Left lung (tissue), 10 donors: ENCODE data around the gene LYPLA2. TPM values are rescaled to one million over a fixed set of nuclear protein-coding genes. Genes with fewer than 3 reads are reported as not detected.
"Not testable (repeated sequence)": the region's sequence is repeated elsewhere in the genome, so short reads cannot be mapped to it uniquely, and the experiment has no call there.

Experiments used
- ATAC-seq: fragments of 200-7000 bp; cut with Tn5 transposase; one replicate; pipeline ENCODE4 v1.9.1; 2020; ENCODE audit warnings: moderate library complexity
- DNase-seq, 4 donors: peaks; one replicate each; pipeline ENCODE4 v3.0.0-alpha.2; 2013 to 2020
- H3K27ac ChIP-seq, 2 donors: fragments of 200-600 bp; sonication (generic) in 1 of 2; one replicate each; pipeline versions ENCODE4 v1.5.0 to v1.8.0; 2020 to 2021
- H3K27me3 ChIP-seq, 2 donors: fragments of 200-600 bp; sonication (generic) in 1 of 2; one replicate each; pipeline versions ENCODE4 v1.5.0 to v1.8.0; 2020 to 2021
- H3K36me3 ChIP-seq, 2 donors: fragments of 200-600 bp; sonication (generic) in 1 of 2; one replicate each; pipeline versions ENCODE4 v1.5.0 to v1.8.0; 2020 to 2021
- H3K4me1 ChIP-seq, 2 donors: fragments of 200-600 bp; one replicate each; pipeline ENCODE4 v1.8.0; 2021
- H3K4me3 ChIP-seq, 2 donors: fragments of 200-600 bp; sonication (generic) in 1 of 2; one replicate each; pipeline versions ENCODE4 v1.5.0 to v1.8.0; 2020 to 2021; ENCODE audit warnings: mild to moderate bottlenecking in 1 of 2
- H3K9me3 ChIP-seq, 2 donors: fragments of 200-600 bp; sonication (generic) in 1 of 2; one replicate each; pipeline versions ENCODE4 v1.5.0 to v1.8.0; 2020 to 2021
- CTCF ChIP-seq, 2 donors: fragments of 200-600 bp; sonication (generic) in 1 of 2; IDR thresholded peaks; one replicate each; pipeline versions ENCODE4 v1.5.0 to v1.8.0; 2021; ENCODE audit warnings: antibody characterized with exemption in 2 of 2
- intact Hi-C, 2 donors: fragments of 100-400 bp; cut with DNase I; formaldehyde crosslinking; loops; one replicate each; pipeline versions ENCODE4 v1.11.2 to v1.14.2; 2022
- polyA plus RNA-seq, 6 donors: library from polyadenylated mRNA; unstranded; fragments of 120-200 nt; gene quantifications; one replicate each; pipeline ENCODE4 v1.2.1, GENCODE V29; 2013; ENCODE audit not compliant: insufficient read length in 6 of 6
- total RNA-seq, 2 donors: library from RNA; stranded (reverse); fragmentation: NEBNext Ultra II Directional; extraction: Animal tissue kit (Norgen Biotek cat#: 25700); gene quantifications; one replicate each; pipeline ENCODE4 v1.2.1, GENCODE V29; 2021
- donor health status: DM: no; HTN: yes; CAD: no.
- donor health status: DM: no; HTN: no; CAD: no.

LYPLA2 gene
- total and polyA plus RNA-seq, 8 donors, result 36.9 to 65.8 (median 47.1) TPM

GRCh38 chr1:23800400-23801337 is 9.7 kb downstream of the LYPLA2 start, which contains the start of gene GALE:
Gene GALE, minus strand, starts transcription at chr1:23800754. Its CDS starts 1,747 bp downstream, at chr1:23799007.
- Histone ChIP-seq H3K27me3 (no peaks in the 10 kb centered on the region), H3K9me3 (no peaks in the 10 kb centered on the region), H3K27ac (peak within 1 kb of the TSS; percentile 91 to 92), H3K4me3 (peak within 1 kb of the TSS; percentile 82 to 86), H3K4me1 (peaks cover 14 to 27% of the 10 kb centered on the region in 2 donors), H3K36me3 (peaks cover 0 to 39% of the 10 kb centered on the region in 2 donors)
- intact Hi-C loops, result no loop called here
- DNase-seq, result peak; percentile 96 to 99 (median 98)
- no peak for TF ChIP-seq CTCF (IDR thresholded peaks at IDR 0.05)
- peak; percentile 89 for ATAC-seq

- TF ChIP-seq CTCF (IDR thresholded peaks at IDR 0.05), result no peak
- peak overlapping the region; percentile 91 to 92 for H3K27ac ChIP-seq
- H3K4me3 ChIP-seq, result peak overlapping the region; percentile 82 to 86
- H3K36me3 ChIP-seq, result peaks cover 0 to 37% of the 10 kb centered on the region in 2 donors
- no peaks in the 10 kb centered on the region for H3K9me3 ChIP-seq
- peaks cover 14 to 27% of the 10 kb centered on the region in 2 donors for H3K4me1 ChIP-seq
- DNase-seq (no peak), ATAC-seq (peak; percentile 8)
- intact Hi-C loops, result no loop called here
- no peaks in the 10 kb centered on the region for H3K27me3 ChIP-seq
Observed at GRCh38 chr1:23801338-23801748, 10.4 kb downstream of the LYPLA2 start.

GRCh38 chr1:23801876-23802275 is 10.9 kb downstream of the LYPLA2 start:
- H3K36me3 ChIP-seq, result peaks cover 0 to 37% of the 10 kb centered on the region in 2 donors
- peak overlapping the region in 1 of 2 donors; percentile 82 for H3K4me3 ChIP-seq
- H3K4me1 ChIP-seq, result peaks cover 14 to 27% of the 10 kb centered on the region in 2 donors
- intact Hi-C loops, result no loop called here
- DNase-seq, result no peak
- ATAC-seq, result no peak
- peak overlapping the region; percentile 91 to 92 for H3K27ac ChIP-seq
- TF ChIP-seq CTCF (IDR thresholded peaks at IDR 0.05), result no peak
- no peaks in the 10 kb centered on the region for H3K9me3 ChIP-seq
- H3K27me3 ChIP-seq, result no peaks in the 10 kb centered on the region

GRCh38 chr1:23802809-23803342 is 11.9 kb downstream of the LYPLA2 start:
- H3K9me3 ChIP-seq, H3K27me3 ChIP-seq, DNase-seq, H3K4me3 ChIP-seq, ATAC-seq, H3K27ac ChIP-seq, intact Hi-C loops: not testable (repeated sequence)
- Histone ChIP-seq H3K4me1 (peaks cover 14 to 36% of the 10 kb centered on the region in 2 donors), H3K36me3 (peaks cover 0 to 28% of the 10 kb centered on the region in 2 donors)

GRCh38 chr1:23803674-23804073 is 12.7 kb downstream of the LYPLA2 start:
- Histone ChIP-seq H3K36me3 (peaks cover 0 to 21% of the 10 kb centered on the region in 2 donors), H3K9me3 (no peaks in the 10 kb centered on the region), H3K4me3 (no peak overlapping the region), H3K27ac (no peak overlapping the region), H3K27me3 (no peaks in the 10 kb centered on the region), H3K4me1 (peaks cover 14 to 33% of the 10 kb centered on the region in 2 donors)
- DNase-seq, result no peak
- no peak for ATAC-seq
- intact Hi-C loops, result no loop called here
- no peak for TF ChIP-seq CTCF (IDR thresholded peaks at IDR 0.05)
